DMS153 (cell line): ENCODE results near the gene CCDC50.

Source experiments
- DNase-seq: peaks from one replicate; lab custom pipeline; 2025; lab: John Stamatoyannopoulos, UW

Gene CCDC50, protein sequence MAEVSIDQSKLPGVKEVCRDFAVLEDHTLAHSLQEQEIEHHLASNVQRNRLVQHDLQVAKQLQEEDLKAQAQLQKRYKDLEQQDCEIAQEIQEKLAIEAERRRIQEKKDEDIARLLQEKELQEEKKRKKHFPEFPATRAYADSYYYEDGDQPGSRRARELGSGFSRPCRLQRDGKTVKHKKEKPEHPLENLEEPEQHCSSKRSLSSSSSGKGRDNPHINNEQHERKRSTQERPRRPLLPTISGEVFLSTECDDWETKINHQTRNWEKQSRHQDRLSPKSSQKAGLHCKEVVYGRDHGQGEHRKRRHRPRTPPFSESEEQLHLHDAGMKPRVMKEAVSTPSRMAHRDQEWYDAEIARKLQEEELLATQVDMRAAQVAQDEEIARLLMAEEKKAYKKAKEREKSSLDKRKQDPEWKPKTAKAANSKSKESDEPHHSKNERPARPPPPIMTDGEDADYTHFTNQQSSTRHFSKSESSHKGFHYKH

DNA sequence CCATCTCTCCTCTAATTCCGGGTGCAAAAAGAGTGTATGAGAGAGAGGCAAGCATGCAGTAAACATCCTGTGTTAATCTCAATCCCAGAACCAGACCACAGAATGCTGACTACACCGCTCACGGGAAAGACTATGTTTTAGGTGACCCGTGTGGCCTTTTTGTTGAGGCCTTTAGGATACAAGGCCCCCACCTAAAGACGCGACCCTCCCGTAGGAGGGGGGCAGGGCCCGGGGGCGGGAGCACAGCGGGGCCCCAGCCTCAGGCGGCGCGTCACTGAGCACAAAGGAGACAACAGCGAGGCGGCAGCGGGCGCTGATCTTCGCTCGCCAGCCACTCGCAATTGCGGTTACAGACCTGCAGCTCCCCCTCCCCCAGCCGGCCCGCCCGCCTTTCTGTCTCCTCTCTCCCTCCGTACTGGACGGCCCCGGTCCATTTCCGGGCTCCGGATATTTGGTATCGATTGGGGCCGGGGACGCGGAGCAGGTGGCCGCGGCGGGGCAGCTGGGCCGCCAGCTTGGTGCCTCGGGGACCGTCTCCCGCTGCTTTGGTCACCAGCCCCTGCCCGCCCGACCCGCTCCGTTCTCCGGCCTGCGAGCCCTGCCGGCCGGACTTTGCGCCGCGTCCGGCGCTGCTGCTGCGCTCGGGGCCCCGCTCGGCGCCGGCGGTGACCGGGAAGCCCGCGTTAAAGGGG is at the start of gene CCDC50:
Gene CCDC50 (plus strand): TSS at position 433 of the 692 bp plus-strand sequence. CDS start 281 bp downstream, outside the sequence.
- peak; percentile 56 for DNase-seq

DNA sequence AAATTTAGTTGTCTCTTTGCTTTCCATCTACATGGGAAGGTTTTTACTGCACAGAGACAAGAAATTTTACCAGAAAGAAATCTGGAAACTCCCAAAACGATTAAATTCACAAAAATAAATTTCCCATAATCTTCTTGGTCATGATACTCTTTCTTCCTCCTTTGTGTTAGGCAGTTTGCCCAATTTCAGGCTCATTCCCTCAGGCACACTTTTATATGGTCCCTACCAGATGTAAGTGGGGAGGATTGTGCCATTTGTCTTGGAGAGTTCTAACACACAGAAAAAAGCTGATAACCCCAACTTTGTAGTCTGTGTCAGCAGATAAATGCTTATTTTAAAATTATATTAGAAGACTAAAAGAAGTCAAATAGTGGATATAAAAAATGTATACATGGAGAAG is 49.1 kb upstream of the CCDC50 start:
- DNase-seq = no peak

DNA sequence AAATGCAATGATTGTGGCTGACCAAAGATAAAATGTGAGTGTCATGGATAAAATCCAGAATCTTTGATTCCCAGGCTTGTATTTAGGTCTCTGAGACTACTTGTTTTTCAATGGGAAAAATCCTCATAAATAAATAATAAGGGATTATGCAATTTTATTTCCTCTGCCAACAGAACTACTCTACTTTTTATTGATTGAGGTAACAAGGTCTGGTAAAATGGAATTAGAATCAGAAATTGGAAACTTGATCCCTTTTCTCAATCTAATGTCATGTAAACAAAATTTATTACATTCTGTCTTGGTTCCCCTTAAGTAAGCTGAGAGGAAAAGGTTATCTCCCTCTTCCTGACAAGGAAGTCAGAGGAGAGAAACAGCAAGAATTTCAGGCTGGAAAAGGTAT is 48.3 kb upstream of the CCDC50 start:
- no peak for DNase-seq

DNA sequence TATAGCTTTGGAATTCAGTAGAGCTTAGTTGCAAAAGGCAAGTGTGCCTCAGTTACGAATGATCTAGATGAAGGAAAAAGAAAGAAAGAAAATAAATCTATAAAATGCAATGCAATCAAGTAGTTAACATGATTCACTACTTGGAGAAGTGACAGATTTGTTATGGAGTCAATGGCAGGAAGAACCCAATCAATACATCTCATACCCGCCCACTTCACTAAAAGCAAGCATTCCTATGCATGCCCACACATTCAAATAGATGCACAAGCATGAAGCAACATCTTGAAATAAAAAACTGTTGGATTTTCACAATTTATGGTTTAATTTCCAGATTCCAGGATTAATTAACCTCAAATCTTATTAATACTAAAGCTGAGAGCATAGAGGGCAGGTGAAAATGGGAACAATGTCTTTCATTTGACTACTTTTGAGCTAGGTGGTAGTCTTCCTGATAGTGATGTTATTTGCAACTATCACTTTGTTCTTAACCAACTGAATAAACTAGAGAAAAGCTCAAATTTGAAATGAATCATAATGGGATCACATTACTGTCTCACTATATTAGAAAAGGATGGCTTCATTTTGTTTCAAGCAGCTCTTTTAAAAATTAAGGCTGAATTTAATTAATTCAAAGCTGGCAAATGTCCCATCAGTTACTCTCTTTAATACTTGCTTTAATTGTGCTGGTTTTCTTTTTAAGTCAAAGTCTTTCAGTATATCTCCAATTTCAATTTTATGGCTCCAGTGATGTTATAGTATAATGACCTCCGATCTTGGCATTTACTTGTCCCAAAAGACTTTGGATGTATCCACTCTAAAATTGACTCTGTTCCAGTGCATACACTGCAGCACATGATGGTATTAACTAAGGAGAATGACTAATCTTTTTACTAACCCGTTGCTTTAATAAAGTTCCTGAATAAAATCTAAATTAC is 46.7 kb upstream of the CCDC50 start:
- DNase-seq = no peak

DNA sequence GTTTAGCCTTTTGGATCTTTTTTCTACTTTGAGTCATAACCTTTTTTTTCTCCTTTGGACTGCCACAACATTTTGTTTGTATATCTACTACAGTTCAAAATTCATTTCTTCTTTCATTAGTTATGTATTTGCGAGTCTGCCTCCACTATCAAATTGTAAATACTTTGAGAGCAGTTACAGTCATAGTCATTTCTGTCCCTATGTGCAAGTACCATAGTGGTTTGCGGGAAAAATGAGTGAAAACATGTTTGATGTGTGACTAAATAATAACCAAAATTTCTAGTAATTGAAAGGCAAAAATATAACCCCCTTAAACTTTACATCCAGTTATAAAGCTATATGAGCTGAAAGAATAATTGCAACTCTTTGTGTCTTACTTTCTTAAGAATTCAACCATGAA is 45.8 kb upstream of the CCDC50 start:
- DNase-seq = no peak

DNA sequence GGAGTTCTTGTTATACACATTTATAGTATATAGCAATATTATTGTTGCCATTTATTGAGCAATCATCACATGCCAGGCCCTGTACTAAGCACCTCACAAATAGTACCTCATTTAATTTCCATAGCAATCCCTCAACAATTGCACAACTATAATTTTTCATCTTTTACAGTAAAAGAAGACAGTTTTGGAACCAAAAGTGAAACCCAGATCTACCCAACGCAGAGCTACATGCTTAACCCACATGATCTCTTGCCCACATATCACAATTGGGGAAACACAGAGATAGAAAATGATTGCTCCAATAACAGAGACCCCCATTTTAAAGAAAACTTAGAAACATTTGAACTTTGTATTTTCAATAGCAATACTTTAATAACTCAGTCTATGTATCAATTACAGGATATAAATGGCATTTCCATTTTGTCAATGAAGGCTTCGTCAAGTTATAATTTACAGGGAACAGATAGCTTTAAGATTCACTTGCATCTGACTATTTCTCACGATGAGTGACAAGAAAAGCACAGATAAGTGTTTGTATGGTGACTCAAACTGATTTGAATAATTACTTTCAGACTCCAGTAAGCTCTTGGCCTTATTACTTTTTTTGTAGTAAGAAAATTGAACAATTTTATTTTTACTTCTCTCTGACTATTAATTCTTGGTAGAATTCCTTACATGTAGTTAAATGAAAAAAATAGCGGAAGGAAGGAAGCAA is 38.7 kb upstream of the CCDC50 start:
- no peak for DNase-seq

DNA sequence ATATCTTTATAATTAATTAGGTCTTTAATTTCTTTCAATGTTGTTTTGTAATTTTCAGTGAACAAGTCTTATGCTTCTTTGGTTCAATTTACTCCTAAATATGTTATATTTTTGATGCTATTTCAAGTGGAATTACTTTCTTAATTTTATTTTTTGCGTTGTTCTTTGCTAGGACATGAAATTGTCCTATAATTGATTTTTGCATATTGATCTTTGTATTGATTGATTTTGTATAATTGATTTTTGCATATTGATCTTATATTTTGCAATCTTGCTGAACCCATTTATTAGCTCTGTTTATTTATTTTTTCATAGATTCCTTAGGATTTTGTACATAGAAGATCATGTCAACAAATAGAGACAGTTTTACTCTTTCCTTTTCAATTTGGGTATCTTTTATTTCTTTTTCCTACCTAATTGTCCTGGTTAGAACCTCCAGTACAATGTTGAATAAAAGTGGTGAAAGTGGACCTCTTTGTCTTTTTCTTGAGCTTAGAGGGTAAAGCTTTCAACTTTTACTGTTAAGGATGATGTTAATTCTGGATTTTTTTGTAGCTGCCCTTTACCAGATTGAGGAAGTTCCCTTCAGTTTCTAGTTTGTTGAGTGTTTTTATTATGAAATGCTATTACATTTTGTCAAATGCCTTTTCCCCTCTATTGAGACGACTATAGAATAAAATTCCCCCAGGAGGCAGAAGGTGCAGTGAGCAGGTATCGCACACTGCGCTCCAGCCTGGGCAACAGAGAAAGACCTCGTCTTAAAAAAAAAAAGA is 36.8 kb upstream of the CCDC50 start:
- no peak for DNase-seq

DNA sequence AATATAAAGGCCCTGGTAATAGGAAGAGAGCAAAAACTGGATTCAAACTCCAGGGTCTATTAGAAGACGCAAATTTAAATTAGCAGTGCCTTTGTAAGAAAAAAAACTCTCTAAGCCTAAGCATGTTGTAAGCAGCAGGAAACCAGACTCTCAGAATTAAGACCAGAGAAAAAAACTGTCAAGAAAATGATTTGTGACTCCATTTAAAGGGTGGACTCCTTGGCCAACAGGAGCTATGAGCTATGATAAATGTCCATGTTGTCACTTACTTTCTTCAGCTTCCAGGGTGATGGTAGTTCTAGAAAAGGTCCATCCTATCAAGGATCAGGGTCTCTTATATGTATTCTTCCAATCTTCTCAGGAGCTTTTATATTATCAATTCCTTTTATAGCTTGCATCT is 34.9 kb upstream of the CCDC50 start:
- DNase-seq = no peak

DNA sequence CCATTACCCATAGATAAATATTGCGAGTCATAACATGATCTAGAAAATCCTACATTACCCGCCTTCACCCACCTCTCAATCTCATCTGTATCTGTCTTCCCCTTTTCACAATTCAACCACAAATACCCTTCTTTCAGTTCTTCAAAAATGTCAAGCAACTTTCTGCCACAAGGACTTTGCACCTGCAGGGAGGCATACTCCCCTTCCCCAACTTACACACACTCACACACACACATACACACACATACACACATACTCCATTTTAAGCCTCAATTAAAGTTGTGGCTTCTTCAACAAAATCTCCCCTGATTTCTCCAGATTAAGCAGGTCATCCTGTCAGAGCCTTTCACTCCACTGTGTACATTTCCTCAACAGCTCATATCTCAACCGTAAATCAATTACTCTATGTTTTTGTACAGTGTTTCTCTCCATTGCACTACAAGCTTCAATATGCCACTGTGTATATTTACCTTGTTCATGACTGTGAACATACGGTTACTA is 33.1 kb upstream of the CCDC50 start:
- DNase-seq = peak; percentile 69

DNA sequence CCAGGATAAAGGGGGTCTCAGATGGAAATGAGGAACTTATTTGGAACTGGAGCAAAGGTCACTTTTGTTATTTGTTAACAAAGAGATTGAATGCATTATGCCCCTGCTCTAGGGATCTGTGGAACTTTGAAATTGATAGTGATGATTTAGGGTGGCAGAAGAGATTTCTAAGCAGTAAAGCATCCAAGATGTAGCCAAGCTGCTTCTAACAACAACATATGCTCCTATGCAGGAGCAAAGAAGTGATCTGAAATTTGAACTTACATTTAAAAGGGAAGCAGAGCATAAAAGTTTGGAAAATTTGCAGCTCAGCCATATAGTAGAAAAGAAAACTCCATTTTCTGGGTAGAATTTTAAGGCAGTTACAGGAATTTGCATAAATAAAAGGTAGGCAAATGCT is 30.3 kb upstream of the CCDC50 start:
- no peak for DNase-seq

DNA sequence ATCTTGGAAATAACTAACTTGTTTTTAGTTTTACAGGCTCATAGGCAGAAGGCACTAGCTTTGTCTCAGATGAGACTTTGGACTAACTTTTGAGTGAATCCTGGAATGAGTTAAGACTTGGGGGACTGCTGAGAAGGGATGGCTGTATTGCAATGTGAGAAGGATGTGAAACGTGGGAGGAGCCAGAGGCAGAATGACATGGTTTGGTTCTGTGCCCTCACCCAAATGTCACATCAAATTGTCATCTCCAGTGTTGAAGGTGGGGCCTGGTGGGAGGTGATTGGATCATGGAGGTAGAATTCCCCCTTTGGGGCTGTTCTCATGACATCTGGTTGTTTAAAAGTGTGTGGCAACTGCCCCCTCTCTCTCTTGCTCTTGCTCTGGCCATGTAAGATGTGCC is 28.8 kb upstream of the CCDC50 start:
- DNase-seq = no peak

DNA sequence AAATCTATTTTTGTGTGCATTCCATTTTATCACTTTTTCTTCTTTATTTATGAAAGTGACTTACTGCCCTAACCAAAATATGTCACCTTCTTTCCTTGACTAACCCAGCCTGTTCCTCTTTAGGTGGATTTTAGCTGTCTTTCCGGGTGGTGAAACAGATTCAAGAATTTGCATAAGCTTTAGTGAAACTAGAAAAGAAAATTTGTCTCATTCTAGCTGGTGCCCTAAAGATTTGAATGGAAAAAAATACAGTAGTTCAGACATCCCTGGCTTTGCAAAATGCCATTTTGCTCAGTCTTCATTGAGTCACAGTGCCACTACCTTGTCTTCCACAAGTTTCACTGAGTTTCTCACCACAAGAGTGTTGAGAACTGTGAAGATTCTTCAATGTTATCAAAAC is 28.2 kb upstream of the CCDC50 start:
- DNase-seq = no peak

DNA sequence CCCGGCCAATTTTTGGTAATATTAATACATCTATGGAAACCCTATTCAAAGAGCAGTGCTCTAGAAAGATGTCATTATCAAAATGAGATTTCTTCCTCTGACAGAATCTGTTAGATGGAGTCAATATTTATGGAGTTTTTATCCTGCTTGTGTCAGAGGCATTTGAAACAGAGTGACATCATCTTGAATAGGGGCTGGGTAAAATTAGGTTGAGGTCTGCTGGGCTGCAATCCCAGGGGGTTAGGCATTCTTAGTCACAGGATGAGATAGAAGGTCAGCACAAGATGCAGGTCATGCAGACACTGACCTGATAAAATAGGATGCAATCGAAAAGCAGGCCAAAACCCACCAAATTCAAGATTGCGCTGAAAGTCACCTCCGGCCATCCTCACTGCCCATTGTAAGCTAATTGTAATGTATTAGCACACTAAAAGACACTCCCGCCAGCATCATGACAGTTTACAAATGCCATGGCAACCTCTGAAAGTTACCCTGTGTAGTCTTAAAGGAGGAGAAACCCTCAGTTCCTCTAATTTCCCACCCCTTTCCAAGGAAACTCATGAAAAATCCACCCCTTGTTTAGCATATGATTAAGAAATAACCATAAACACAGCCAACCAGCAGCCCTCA is 27.3 kb upstream of the CCDC50 start:
- no peak for DNase-seq

DNA sequence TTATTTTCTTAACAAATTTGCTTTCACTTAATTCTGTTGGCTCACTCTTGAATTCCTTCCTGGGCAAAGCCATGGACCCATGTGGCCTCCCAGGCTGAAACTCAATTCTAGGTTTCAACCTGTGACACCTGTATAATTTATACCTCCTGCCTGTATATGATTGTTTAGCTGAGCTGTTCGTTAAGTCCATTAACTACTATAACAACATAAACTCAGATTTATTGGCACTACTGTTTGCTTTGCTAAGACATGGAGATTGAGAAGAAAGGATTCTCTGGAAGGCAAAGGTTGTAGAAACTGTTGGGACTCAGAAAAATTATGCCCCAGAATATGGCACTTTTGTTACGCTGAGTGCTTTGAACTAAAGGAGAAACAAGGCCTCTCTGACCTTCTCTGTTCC is 26.7 kb upstream of the CCDC50 start:
- DNase-seq = no peak

DNA sequence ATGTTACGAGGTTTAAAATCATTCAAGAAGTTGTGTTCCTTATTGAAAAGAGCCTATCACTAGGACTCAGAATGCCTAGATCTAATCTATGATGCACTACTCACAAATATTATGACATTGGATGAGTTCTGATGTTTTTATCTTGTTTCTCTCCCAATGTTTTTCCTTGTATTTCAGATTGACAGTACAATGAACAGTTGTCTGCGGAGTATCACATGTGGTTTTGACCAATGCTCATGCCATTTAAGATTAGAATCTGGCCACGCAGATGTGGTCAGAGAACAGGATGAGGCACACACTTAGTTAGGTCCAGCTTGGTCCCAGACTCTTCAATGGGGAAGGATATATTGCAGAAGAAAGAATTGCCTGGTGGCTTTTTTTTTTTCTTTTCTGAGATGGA is 25.6 kb upstream of the CCDC50 start:
- DNase-seq = no peak

DNA sequence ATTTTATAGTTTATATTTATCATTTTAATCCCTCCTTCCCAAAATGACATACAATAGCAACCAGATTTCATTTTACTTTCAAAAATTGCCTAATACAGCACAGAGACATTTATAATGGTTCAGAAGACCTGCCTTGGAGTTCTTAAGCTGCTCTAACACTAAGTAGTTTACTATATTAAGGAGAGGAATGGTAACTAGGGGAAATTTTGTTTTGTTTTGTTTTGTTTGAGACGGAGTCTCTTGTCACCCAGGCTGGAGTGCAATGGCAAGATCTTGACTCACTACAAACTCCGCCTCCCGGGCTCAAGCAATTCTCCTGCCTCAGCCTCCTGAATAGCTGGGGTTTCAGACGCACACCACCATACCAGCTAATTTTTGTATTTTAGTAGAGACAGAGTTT is 22.8 kb upstream of the CCDC50 start:
- no peak for DNase-seq

DNA sequence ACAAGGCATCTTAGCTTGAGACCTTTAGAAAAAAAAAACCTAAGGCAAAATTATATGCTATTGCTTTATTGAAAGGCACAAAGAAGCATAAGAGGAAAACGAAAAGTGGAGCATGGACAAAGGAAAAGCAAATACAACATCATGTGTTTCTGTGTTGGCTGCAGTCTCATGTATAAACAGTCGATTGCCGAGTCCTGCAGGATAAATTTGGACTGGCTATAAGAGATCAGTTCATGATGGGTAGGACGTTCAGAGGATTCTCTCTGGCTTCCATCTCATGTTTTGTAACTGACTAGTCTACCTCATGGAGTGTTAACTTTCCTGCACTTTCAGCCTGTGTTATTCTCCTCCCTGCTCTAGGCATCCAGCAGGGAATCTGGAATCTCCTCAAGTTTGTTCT is 21.9 kb upstream of the CCDC50 start:
- DNase-seq = no peak

DNA sequence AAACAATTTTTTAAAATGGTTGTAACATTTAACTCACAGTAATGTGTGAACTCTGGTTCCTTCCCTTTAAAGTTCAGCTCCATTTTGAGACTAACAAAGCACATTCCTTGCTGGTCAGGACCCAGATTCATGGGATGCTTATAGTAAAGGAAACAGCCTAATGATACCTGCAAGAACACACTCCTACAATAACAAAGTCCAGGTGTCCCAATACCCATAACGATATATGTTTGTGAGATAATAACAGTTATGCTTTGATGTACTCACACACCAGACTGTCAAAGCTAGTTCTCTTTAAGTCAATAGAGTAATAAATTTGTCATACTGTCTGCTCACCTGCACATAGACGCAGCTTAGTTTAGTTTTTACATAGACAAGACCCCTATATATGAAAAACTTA is 15.9 kb upstream of the CCDC50 start:
- DNase-seq = no peak

DNA sequence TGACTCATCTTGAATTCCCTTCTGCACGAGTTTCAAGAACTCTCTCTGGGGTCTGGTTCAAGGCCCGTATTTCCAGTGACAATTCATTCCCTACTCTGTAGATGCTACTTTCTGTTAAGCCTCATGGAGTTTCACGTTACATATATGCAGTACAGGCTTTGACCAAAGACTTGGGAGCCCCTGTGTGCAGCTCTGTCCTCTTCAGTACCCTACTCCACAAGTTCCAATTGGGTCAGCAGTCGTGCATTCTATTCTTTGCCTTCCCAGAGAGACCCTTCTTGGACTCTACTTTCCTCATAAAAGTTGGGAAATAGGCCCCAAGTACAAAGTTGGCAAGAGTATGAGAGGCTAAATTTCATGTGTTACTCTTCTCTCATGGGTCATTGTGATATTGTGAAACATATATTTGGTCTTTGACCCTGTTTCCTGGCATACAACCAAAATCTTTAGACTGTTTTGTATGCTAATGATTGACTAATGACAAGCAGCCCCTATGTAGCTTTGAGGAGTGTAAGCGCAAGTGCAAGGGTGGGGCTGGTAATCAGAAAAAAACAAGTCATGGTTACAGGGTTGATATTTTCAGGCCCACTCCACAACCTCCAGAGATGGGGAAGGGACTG is 15.0 kb upstream of the CCDC50 start:
- no peak for DNase-seq
